Measurements from ENCODE around the gene SLC39A10. TPM values are rescaled to one million over a fixed set of nuclear protein-coding genes. Genes with fewer than 3 reads are reported as not detected.
"Not testable (repeated sequence)": the region's sequence is repeated elsewhere in the genome, so short reads cannot be mapped to it uniquely, and the experiment has no call there.

SLC39A10 gene
- total RNA-seq, 2 experiments from 2014 or later = 49.0 to 50.9 TPM

DNA sequence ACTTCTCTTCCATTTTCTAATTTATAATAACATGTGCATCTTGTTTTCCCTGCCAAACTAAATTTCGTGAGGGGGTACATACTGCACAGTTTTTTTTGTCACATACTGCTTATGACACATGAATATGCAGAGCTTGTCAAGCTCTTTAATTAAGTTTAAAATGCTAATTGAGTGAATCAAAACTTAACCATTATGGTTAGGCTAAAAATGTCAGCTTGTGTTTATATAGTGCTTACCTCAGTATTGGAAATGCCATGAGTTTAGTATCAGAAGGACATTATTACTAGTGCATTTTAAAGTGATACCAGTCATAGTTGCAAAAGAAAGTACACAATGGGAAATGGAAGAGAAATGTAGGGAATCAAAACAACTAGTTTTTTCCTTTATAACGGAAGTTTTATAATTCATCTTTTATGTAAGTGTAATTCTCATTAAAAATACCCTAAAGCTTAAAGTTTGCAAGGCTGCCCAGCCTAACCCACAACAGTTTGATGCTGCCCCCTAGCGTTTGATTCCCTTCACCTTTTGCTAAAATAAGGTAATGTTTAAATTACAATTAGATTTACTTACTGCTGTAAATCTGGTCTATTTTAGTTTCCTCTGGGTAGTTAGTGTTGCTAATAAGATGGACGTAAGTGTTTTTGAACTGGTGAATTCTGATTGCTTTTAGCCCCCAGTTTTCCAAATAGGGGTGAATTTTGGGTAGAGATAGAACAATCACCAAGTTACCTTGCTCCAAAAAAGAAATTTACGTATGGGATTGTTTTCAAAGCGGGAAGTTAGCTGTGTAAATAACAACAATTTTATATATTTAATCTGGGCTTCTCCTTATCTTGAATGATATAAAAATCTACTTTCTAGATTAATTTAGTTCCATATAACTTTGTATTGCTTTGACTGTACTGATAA is 3.2 kb downstream of the SLC39A10 start:
- peaks cover 39% of the 10 kb centered on the region for H3K4me1 Mint-ChIP-seq (ENCODE audit: low read depth)
- CTCF ChIA-PET = interaction anchor here (0.6 to 3.7 kb wide), 67 partner anchors 9 to 1114 kb away, joined by 3 to 120 read pairs (median 4); partner anchors contain the start of gene DNAH7
- H3K9me3 Mint-ChIP-seq (ENCODE audit: insufficient read depth) = no peaks in the 10 kb centered on the region
- peak; percentile 91 for DNase-seq
- peaks cover 2% of the 10 kb centered on the region for H3K27me3 Mint-ChIP-seq (ENCODE audit: low read depth)
- H3K27ac Mint-ChIP-seq = peak overlapping the region; percentile 100
- peak overlapping the region; percentile 98 for H3K4me3 Mint-ChIP-seq
- ATAC-seq = no peak
- peaks cover 53% of the 10 kb centered on the region for H3K36me3 Mint-ChIP-seq (ENCODE audit: low read depth)
- POLR2A ChIA-PET = interaction anchor here (1.0 to 6.1 kb wide), 9 partner anchors 22 to 506 kb away, joined by 3 to 215 read pairs (median 5); no protein-coding TSS in a partner anchor

DNA sequence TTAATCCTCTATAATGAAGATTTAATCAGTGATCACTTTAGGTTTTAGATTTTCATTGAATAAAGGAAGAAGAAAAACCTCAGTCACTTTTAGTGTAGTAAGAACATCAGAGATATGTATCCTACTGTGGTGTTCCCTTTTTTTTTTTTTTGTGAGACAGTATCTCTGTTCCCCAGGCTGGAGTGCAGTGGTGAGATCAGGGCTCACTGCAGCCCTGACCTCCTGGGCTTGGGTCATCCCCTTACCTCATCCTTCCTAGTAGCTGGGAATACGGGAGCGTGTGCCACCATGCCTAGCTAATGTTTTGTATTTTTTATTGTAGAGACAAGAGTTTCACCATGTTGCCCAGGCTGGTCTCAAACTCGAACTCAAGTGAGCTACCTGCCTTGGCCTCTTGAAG is 5.1 kb downstream of the SLC39A10 start:
- DNase-seq (no peak), ATAC-seq (no peak)
- Mint-ChIP-seq H3K27me3 (ENCODE audit: low read depth) (peaks cover under 1% of the 10 kb centered on the region), H3K9me3 (ENCODE audit: insufficient read depth) (no peaks in the 10 kb centered on the region), H3K36me3 (ENCODE audit: low read depth) (peaks cover 47% of the 10 kb centered on the region), H3K4me3 (no peak overlapping the region), H3K4me1 (ENCODE audit: low read depth) (peaks cover 25% of the 10 kb centered on the region), H3K27ac (no peak overlapping the region)
- POLR2A ChIA-PET = interaction anchor here (0.8 kb wide), 1 partner anchor 103 kb away, joined by 3 read pairs; no protein-coding TSS in a partner anchor
- CTCF ChIA-PET = interaction anchor here (1.0 to 1.7 kb wide), 5 partner anchors 86 to 407 kb away, joined by 3 to 7 read pairs (median 5); partner anchors contain the start of gene DNAH7

GRCh38 chr2:195663007-195663406 is 6.0 kb downstream of the SLC39A10 start:
- Mint-ChIP-seq H3K9me3 (ENCODE audit: insufficient read depth) (no peaks in the 10 kb centered on the region), H3K27ac (peak overlapping the region; percentile 4), H3K4me3 (no peak overlapping the region), H3K4me1 (ENCODE audit: low read depth) (peaks cover 25% of the 10 kb centered on the region), H3K36me3 (ENCODE audit: low read depth) (peaks cover 41% of the 10 kb centered on the region), H3K27me3 (ENCODE audit: low read depth) (no peaks in the 10 kb centered on the region)
- ChIA-PET CTCF (interaction anchor here (0.8 to 1.7 kb wide), 6 partner anchors 87 to 406 kb away, joined by 3 to 7 read pairs (median 4); partner anchors contain the start of gene DNAH7), POLR2A (interaction anchor here (0.8 kb wide), 1 partner anchor 104 kb away, joined by 3 read pairs; no protein-coding TSS in a partner anchor)
- DNase-seq = no peak
- ATAC-seq = no peak

- no peak overlapping the region for H3K27ac Mint-ChIP-seq
- no peaks in the 10 kb centered on the region for H3K27me3 Mint-ChIP-seq (ENCODE audit: low read depth)
- H3K4me1 Mint-ChIP-seq (ENCODE audit: low read depth) = peaks cover 21% of the 10 kb centered on the region
- ATAC-seq (no peak), DNase-seq (no peak)
- CTCF ChIA-PET = interaction anchor here (1.4 to 2.2 kb wide), 3 partner anchors 88 to 403 kb away, joined by 4 to 19 read pairs (median 7); partner anchors contain the start of gene DNAH7
- POLR2A ChIA-PET = no interaction called here
- H3K9me3 Mint-ChIP-seq (ENCODE audit: insufficient read depth) = no peaks in the 10 kb centered on the region
- no peak overlapping the region for H3K4me3 Mint-ChIP-seq
- peaks cover 26% of the 10 kb centered on the region for H3K36me3 Mint-ChIP-seq (ENCODE audit: low read depth)
Observed at GRCh38 chr2:195664528-195664927, 7.5 kb downstream of the SLC39A10 start.

- not testable (repeated sequence) for H3K9me3 Mint-ChIP-seq (ENCODE audit: insufficient read depth); H3K27me3 Mint-ChIP-seq (ENCODE audit: low read depth); H3K27ac Mint-ChIP-seq; ATAC-seq; DNase-seq; H3K4me3 Mint-ChIP-seq
- peaks cover 20% of the 10 kb centered on the region for H3K36me3 Mint-ChIP-seq (ENCODE audit: low read depth)
- ChIA-PET CTCF (interaction anchor here (1.0 to 2.2 kb wide), 10 partner anchors 13 to 403 kb away, joined by 3 to 19 read pairs (median 4); partner anchors contain the start of gene DNAH7), POLR2A (interaction anchor here (1.4 kb wide), 1 partner anchor 8 kb away, joined by 6 read pairs; the partner anchor contains the start of gene SLC39A10)
- H3K4me1 Mint-ChIP-seq (ENCODE audit: low read depth) = peaks cover 21% of the 10 kb centered on the region
Observed at GRCh38 chr2:195665153-195665552, 8.1 kb downstream of the SLC39A10 start.

- Mint-ChIP-seq H3K9me3 (ENCODE audit: insufficient read depth) (no peaks in the 10 kb centered on the region), H3K27ac (no peak overlapping the region), H3K4me1 (ENCODE audit: low read depth) (peaks cover 18% of the 10 kb centered on the region), H3K27me3 (ENCODE audit: low read depth) (no peaks in the 10 kb centered on the region), H3K4me3 (no peak overlapping the region), H3K36me3 (ENCODE audit: low read depth) (peaks cover 14% of the 10 kb centered on the region)
- ATAC-seq (no peak), DNase-seq (no peak)
- ChIA-PET POLR2A (interaction anchor here (1.4 kb wide), 1 partner anchor 9 kb away, joined by 6 read pairs; the partner anchor contains the start of gene SLC39A10), CTCF (interaction anchor here (0.6 to 2.7 kb wide), 9 partner anchors 12 to 401 kb away, joined by 3 to 10 read pairs (median 4); partner anchors contain the start of gene DNAH7)
Observed at GRCh38 chr2:195666113-195666712, 9.2 kb downstream of the SLC39A10 start.

DNA sequence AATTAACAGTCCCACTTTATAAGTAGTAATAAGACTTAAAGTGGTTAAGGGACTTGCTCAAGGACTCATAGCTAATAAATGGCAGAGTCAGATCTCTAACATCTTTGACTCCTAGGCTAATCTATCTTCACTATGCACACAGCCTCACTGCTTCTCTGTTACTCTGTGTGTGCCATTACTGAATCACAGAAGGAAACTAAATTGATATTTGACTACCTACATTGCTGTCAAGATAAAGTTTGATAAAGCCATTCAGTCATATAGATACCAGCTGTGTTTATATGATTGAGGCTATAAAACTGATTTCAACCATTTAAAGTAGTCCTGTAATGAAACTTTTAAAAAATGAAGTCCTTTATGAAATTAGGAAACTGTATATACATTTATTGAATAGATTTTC is 10.9 kb downstream of the SLC39A10 start:
- ChIA-PET POLR2A (no interaction called here), CTCF (interaction anchor here (1.2 to 2.7 kb wide), 2 partner anchors 348 to 400 kb away, joined by 3 to 10 read pairs; partner anchors contain the start of gene DNAH7)
- Mint-ChIP-seq H3K27ac (no peak overlapping the region), H3K4me3 (no peak overlapping the region), H3K27me3 (ENCODE audit: low read depth) (no peaks in the 10 kb centered on the region), H3K4me1 (ENCODE audit: low read depth) (peaks cover 6% of the 10 kb centered on the region), H3K36me3 (ENCODE audit: low read depth) (peaks cover 7% of the 10 kb centered on the region), H3K9me3 (ENCODE audit: insufficient read depth) (no peaks in the 10 kb centered on the region)
- no peak for ATAC-seq
- DNase-seq = no peak

DNA sequence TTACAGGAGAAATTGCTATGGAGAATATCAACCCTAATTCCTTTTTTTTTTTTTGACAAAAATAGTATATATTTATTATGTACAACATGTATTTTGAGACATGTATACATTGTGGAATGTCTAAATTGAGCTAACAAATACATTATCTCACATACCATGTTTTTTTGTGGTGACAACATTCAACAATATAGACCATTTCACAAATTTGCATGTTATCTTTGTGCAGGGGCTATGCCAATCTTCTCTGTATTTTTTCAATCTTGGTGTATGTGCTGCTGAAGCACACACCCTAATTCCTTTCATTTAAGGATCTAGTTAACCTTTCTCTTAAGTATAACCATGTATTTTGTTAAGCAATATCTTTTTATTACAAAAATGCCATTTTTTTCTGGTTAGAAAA is 13.2 kb downstream of the SLC39A10 start:
- Mint-ChIP-seq H3K9me3 (ENCODE audit: insufficient read depth) (no peaks in the 10 kb centered on the region), H3K36me3 (ENCODE audit: low read depth) (peaks cover 3% of the 10 kb centered on the region), H3K4me1 (ENCODE audit: low read depth) (no peaks in the 10 kb centered on the region), H3K4me3 (no peak overlapping the region), H3K27ac (no peak overlapping the region), H3K27me3 (ENCODE audit: low read depth) (no peaks in the 10 kb centered on the region)
- ATAC-seq (no peak), DNase-seq (no peak)
- ChIA-PET POLR2A (no interaction called here), CTCF (interaction anchor here (0.9 to 1.7 kb wide), 3 partner anchors 9 to 352 kb away, joined by 3 to 7 read pairs (median 3); no protein-coding TSS in a partner anchor)

- ChIA-PET POLR2A (no interaction called here), CTCF (interaction anchor here (1.3 to 4.0 kb wide), 3 partner anchors 11 to 309 kb away, joined by 3 to 13 read pairs (median 4); no protein-coding TSS in a partner anchor)
- Mint-ChIP-seq H3K4me3 (no peak overlapping the region), H3K27me3 (ENCODE audit: low read depth) (no peaks in the 10 kb centered on the region), H3K9me3 (ENCODE audit: insufficient read depth) (no peaks in the 10 kb centered on the region), H3K27ac (no peak overlapping the region), H3K4me1 (ENCODE audit: low read depth) (peaks cover 1% of the 10 kb centered on the region), H3K36me3 (ENCODE audit: low read depth) (peaks cover 6% of the 10 kb centered on the region)
- no peak for ATAC-seq
- DNase-seq = no peak
Observed at GRCh38 chr2:195671563-195671962, 14.5 kb downstream of the SLC39A10 start.

GRCh38 chr2:195672674-195673073 is 15.6 kb downstream of the SLC39A10 start:
- no peaks in the 10 kb centered on the region for H3K27me3 Mint-ChIP-seq (ENCODE audit: low read depth)
- H3K27ac Mint-ChIP-seq = no peak overlapping the region
- no peak for DNase-seq
- ChIA-PET POLR2A (interaction anchor here (1.1 kb wide), 1 partner anchor 139 kb away, joined by 3 read pairs; no protein-coding TSS in a partner anchor), CTCF (interaction anchor here (0.7 to 4.0 kb wide), 4 partner anchors 12 to 781 kb away, joined by 3 to 13 read pairs (median 4); no protein-coding TSS in a partner anchor)
- no peak for ATAC-seq
- peaks cover 9% of the 10 kb centered on the region for H3K36me3 Mint-ChIP-seq (ENCODE audit: low read depth)
- H3K9me3 Mint-ChIP-seq (ENCODE audit: insufficient read depth) = no peaks in the 10 kb centered on the region
- H3K4me3 Mint-ChIP-seq = no peak overlapping the region
- peaks cover 8% of the 10 kb centered on the region for H3K4me1 Mint-ChIP-seq (ENCODE audit: low read depth)
